Measurements from ENCODE around the gene OTUB2. TPM values are rescaled to one million over a fixed set of nuclear protein-coding genes. Genes with fewer than 3 reads are reported as not detected.

OTUB2 gene
- polyA plus RNA-seq, 1 experiment: 1.1 TPM

DNA sequence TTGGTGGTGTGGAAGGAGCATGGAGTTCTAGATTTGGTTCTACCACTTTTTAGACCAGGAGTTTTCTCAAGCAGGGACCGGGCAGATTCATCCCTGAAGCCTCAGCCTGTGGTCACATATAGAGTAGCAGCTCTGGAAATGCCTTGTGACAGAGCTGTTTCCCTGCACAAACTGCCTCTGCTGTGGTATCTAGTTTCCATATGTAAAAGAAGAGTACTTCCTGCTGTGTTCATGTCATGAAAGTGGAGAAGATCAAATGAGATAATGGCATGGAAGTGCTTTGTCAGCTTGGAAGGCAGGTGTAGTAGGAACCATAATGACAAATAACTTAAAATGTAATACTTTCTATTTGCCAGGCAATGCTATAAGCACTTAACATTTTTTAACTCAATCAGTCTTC lies 26.1 kb downstream of the OTUB2 start:
- Histone ChIP-seq H3K4me3 (ENCODE audit: low read depth, low read length) (no peak overlapping the region), H3K36me3 (ENCODE audit: control insufficient read depth, insufficient read depth, low read length) (peaks cover 50% of the 10 kb centered on the region), H3K27me3 (ENCODE audit: control insufficient read depth, insufficient read depth, low read length) (no peaks in the 10 kb centered on the region)
- no peak for DNase-seq (ENCODE audit: low read depth)
- TF ChIP-seq, protein P1, sequence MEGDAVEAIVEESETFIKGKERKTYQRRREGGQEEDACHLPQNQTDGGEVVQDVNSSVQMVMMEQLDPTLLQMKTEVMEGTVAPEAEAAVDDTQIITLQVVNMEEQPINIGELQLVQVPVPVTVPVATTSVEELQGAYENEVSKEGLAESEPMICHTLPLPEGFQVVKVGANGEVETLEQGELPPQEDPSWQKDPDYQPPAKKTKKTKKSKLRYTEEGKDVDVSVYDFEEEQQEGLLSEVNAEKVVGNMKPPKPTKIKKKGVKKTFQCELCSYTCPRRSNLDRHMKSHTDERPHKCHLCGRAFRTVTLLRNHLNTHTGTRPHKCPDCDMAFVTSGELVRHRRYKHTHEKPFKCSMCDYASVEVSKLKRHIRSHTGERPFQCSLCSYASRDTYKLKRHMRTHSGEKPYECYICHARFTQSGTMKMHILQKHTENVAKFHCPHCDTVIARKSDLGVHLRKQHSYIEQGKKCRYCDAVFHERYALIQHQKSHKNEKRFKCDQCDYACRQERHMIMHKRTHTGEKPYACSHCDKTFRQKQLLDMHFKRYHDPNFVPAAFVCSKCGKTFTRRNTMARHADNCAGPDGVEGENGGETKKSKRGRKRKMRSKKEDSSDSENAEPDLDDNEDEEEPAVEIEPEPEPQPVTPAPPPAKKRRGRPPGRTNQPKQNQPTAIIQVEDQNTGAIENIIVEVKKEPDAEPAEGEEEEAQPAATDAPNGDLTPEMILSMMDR (IDR thresholded peaks at IDR 0.05; ENCODE audit: insufficient read depth, low read depth, low read length): no peak
- CTCF ChIA-PET: interaction anchor here (3.3 to 8.5 kb wide), 3 partner anchors 17 to 85 kb away, joined by 16 to 51 read pairs (median 50); partner anchors contain the start of gene IFI27L2
- POLR2A ChIA-PET: no interaction called here

DNA sequence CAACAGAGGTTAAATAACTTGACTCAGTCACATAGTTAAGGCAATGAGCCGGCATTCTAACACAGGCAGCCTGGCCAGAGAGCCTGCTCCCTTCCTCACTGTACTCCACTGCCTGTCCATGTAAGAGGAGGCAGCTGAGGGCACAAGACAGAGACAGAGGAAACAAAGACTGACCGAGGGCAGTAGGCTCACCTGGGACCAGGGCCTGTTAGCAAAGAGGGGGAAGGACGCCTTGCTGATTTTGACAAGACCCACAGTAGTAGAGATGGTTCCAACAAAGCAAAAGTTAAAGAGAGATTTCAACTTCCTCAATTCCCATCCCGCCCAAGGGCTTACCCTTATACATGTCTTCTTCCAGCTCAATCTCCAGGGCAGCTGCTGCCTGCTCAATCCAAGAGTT lies 26.5 kb downstream of the OTUB2 start:
- CTCF ChIA-PET: interaction anchor here (3.3 to 8.5 kb wide), 3 partner anchors 17 to 85 kb away, joined by 16 to 51 read pairs (median 50); partner anchors contain the start of gene IFI27L2

DNA sequence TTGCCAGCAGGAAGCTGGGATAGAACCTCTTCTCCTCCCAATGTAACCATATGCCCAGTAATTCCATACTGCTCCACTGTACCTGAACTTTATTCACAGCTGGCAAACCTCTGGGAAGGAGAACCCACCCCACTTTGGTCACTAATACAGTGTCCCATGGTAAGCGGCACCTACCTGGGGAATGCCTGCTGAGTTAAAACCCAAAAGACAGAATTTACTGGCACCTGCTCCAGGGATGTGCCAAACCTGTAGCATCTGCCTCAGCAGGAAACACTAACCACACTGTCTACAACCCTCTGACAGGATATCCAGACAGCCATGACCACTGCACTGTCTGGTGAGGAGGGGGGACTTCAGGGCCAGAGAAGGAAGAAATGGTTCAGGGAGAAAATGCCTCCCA lies 28.3 kb downstream of the OTUB2 start:
- Histone ChIP-seq H3K27me3 (ENCODE audit: control insufficient read depth, insufficient read depth, low read length) (no peaks in the 10 kb centered on the region), H3K36me3 (ENCODE audit: control insufficient read depth, insufficient read depth, low read length) (peaks cover 35% of the 10 kb centered on the region), H3K4me3 (ENCODE audit: low read depth, low read length) (no peak overlapping the region)
- DNase-seq (ENCODE audit: low read depth): no peak
- POLR2A ChIA-PET: no interaction called here
- CTCF ChIA-PET: interaction anchor here (1.2 to 6.1 kb wide), 4 partner anchors 12 to 83 kb away, joined by 3 to 50 read pairs (median 4); no protein-coding TSS in a partner anchor
- TF ChIP-seq, protein P1 (IDR thresholded peaks at IDR 0.05; ENCODE audit: insufficient read depth, low read depth, low read length): no peak

More for the DNA sequence above, 26.5 kb downstream of the OTUB2 start:
- TF ChIP-seq, protein P1 (IDR thresholded peaks at IDR 0.05; ENCODE audit: insufficient read depth, low read depth, low read length): no peak
- DNase-seq (ENCODE audit: low read depth): no peak
- Histone ChIP-seq H3K36me3 (ENCODE audit: control insufficient read depth, insufficient read depth, low read length) (peaks cover 47% of the 10 kb centered on the region), H3K4me3 (ENCODE audit: low read depth, low read length) (no peak overlapping the region), H3K27me3 (ENCODE audit: control insufficient read depth, insufficient read depth, low read length) (no peaks in the 10 kb centered on the region)
- POLR2A ChIA-PET: no interaction called here

DNA sequence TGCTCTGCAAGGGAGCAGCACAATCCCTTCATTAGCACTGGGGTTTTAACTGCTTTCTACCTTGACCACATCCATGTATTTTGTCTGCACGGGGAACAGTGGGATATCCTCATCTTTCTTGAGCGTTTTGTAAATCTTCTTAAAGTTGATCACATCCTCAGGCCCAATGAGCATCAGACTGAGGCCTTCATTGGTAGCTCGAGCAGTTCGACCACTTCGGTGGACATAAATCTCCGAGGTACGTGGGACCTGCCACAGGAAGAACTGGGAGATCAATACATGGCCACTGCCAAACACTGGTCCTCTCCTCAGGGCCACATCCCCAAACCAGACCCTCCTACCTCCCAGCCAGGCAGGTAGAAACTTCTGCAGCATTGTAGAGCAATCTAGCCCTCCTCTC lies 28.8 kb downstream of the OTUB2 start:
- Histone ChIP-seq H3K27me3 (ENCODE audit: control insufficient read depth, insufficient read depth, low read length) (no peaks in the 10 kb centered on the region), H3K4me3 (ENCODE audit: low read depth, low read length) (no peak overlapping the region), H3K36me3 (ENCODE audit: control insufficient read depth, insufficient read depth, low read length) (peaks cover 35% of the 10 kb centered on the region)
- DNase-seq (ENCODE audit: low read depth): no peak
- TF ChIP-seq, protein P1 (IDR thresholded peaks at IDR 0.05; ENCODE audit: insufficient read depth, low read depth, low read length): no peak
- POLR2A ChIA-PET: no interaction called here
- CTCF ChIA-PET: interaction anchor here (1.4 to 6.1 kb wide), 3 partner anchors 18 to 82 kb away, joined by 3 to 50 read pairs (median 4); no protein-coding TSS in a partner anchor

DNA sequence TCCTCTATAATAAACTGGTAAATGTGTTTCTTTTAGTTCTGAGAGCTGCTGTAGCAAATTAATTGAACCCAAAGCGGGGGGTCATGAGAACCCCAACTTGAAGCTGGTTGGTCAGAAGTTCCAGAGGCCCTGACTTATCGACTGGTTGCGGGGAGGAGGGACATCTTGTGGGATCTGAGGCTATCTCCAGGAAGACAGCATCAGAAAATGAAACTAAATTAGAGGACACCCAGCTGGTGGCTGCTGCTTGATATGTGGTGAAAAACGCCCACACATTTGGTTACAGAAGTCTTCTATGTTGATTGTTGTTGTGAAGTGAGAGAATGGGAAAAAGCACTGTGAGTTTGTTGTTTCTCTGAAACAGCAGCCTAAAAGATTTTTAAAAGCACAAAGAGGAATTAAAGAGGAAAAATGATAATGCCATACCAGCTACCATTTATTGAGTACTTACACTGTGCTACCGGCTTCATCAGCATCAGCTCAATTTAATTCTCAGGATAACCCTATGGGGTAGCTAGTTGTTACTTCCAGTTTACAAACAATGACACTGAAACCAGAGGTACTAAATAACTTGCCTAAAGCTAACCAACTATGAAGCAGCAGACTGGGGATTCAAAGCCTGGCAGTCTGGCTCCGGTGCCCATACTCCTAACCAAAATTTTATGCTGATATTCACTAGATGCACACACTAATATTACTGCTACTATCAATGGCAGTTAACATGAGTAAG lies 30.6 kb downstream of the OTUB2 start:
- no peak for DNase-seq (ENCODE audit: low read depth)
- ChIA-PET CTCF (interaction anchor here (0.8 to 2.1 kb wide), 4 partner anchors 20 to 80 kb away, joined by 3 to 14 read pairs (median 3); no protein-coding TSS in a partner anchor), POLR2A (no interaction called here)
- no peaks in the 10 kb centered on the region for H3K27me3 ChIP-seq (ENCODE audit: control insufficient read depth, insufficient read depth, low read length)
- peaks cover 36% of the 10 kb centered on the region for H3K36me3 ChIP-seq (ENCODE audit: control insufficient read depth, insufficient read depth, low read length)
- TF ChIP-seq, protein P1 (IDR thresholded peaks at IDR 0.05; ENCODE audit: insufficient read depth, low read depth, low read length): no peak
- H3K4me3 ChIP-seq (ENCODE audit: low read depth, low read length): no peak overlapping the region

Measured in BJ (cell line).